Immature natural killer cell (primary cell): ENCODE measurements around the gene TXNRD1. TPM values are rescaled to one million over a fixed set of nuclear protein-coding genes. Genes with fewer than 3 reads are reported as not detected.
A peak's percentile ranks its signal among the peaks of the same experiment; 100 is the strongest.

Experiments
- DNase-seq, 3 donors: peaks; one replicate each; pipeline ENCODE4 v3.0.0; 2022; ENCODE audit warnings: mixed read lengths in 1 of 3
- H3K27ac Mint-ChIP-seq, 6 donors: one replicate each; pipeline ENCODE4 v1.8.0; 2020; ENCODE audit warnings: mixed read lengths in 6 of 6, mild to moderate bottlenecking in 5 of 6, inconsistent platforms in 4 of 6, moderate library complexity in 3 of 6
- H3K27me3 Mint-ChIP-seq, 3 donors: one replicate each; pipeline ENCODE4 v1.8.0; 2020 to 2021; ENCODE audit warnings: low read depth in 3 of 3, mild to moderate bottlenecking in 3 of 3, mixed read lengths in 3 of 3, moderate library complexity in 3 of 3, inconsistent platforms in 1 of 3
- H3K36me3 Mint-ChIP-seq, 3 donors: one replicate each; pipeline ENCODE4 v1.8.0; 2020; ENCODE audit warnings: mixed read lengths in 3 of 3, inconsistent platforms in 2 of 3, mild to moderate bottlenecking in 2 of 3
- H3K4me1 Mint-ChIP-seq, 2 donors: one replicate each; pipeline ENCODE4 v1.8.0; 2020; ENCODE audit warnings: inconsistent platforms in 2 of 2, mild to moderate bottlenecking in 2 of 2, mixed read lengths in 2 of 2, moderate library complexity in 1 of 2
- H3K4me3 Mint-ChIP-seq, 5 donors: one replicate each; pipeline ENCODE4 v1.8.0; 2020; ENCODE audit warnings: mild to moderate bottlenecking in 5 of 5, mixed read lengths in 5 of 5, inconsistent platforms in 3 of 5, moderate library complexity in 3 of 5
- H3K9me3 Mint-ChIP-seq, 6 donors: one replicate each; pipeline ENCODE4 v1.8.0; 2020; ENCODE audit warnings: mild to moderate bottlenecking in 6 of 6, mixed read lengths in 6 of 6, inconsistent platforms in 4 of 6, moderate library complexity in 3 of 6
- polyA plus RNA-seq, 3 donors: library from polyadenylated mRNA; unstranded; fragments of 300-500 nt; fragmentation: Illumina TruSeq; gene quantifications; one replicate each; pipeline ENCODE4 v1.2.3, GENCODE V29; 2021

The TXNRD1 gene
- polyA plus RNA-seq, 3 donors from 2014 or later = 30.4 to 53.7 (median 51.0) TPM

DNA sequence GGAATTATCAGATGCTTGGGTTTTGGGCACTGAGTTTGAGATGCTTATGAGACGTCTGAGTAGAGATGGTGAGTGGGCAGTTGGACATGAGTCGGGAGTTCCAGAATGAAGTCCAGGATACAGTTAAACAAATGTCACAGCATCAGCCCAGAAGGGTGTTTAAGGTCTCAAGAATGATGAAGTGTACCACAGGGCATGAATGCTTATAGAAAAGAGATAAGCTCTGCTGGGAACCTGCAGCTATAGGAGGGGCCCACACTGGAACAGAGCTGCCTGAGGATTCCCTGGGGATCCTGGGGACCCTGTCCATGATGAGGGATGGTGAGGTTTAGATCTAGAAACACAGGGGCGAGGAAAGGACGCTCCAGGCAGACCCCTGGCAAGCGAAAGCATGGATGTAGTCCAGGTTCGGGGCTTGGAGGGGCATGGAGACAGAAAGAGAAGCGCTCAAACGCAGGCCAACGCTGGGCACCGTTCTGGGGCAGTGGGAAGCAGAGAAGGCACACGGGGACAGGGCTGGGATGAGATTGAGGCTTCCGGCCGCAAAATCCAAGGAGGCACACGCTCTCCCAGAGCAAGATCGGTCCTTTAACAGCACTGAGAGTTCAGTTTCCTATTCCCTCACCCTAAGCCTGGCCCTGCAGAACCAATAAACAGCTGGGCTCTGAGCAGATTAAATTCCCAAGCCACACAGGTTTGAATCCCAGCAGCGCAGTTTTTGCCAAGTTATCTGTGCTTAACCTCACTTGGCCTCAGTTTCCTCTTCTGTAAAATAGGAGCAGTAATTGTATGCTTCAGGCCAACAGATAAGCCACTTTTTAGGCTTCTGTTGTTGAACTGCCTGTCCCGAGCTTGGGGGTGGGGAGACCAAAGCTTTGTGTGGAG, 140.9 kb downstream of the TXNRD1 start:
- peak overlapping the region in 1 of 6 donors; percentile 49 for H3K27ac Mint-ChIP-seq
- H3K27me3 Mint-ChIP-seq = peaks cover 0 to 7% (median 2%) of the 10 kb centered on the region in 3 donors
- peaks cover 0 to 11% (median 10%) of the 10 kb centered on the region in 3 donors for H3K36me3 Mint-ChIP-seq
- no peaks in the 10 kb centered on the region for H3K9me3 Mint-ChIP-seq
- H3K4me1 Mint-ChIP-seq = peaks cover 0 to 3% of the 10 kb centered on the region in 2 donors
- DNase-seq = no peak
- H3K4me3 Mint-ChIP-seq = no peak overlapping the region

- H3K4me3 Mint-ChIP-seq = no peak overlapping the region
- no peak for DNase-seq
- H3K9me3 Mint-ChIP-seq = no peaks in the 10 kb centered on the region
- peaks cover 0 to 11% (median 10%) of the 10 kb centered on the region in 3 donors for H3K36me3 Mint-ChIP-seq
- peaks cover 0 to 11% (median 2%) of the 10 kb centered on the region in 3 donors for H3K27me3 Mint-ChIP-seq
- H3K4me1 Mint-ChIP-seq = peaks cover 0 to 3% of the 10 kb centered on the region in 2 donors
- no peak overlapping the region for H3K27ac Mint-ChIP-seq
These were observed 141.9 kb downstream of the TXNRD1 start for GRCh38 chr12:104357421-104357952.

DNA sequence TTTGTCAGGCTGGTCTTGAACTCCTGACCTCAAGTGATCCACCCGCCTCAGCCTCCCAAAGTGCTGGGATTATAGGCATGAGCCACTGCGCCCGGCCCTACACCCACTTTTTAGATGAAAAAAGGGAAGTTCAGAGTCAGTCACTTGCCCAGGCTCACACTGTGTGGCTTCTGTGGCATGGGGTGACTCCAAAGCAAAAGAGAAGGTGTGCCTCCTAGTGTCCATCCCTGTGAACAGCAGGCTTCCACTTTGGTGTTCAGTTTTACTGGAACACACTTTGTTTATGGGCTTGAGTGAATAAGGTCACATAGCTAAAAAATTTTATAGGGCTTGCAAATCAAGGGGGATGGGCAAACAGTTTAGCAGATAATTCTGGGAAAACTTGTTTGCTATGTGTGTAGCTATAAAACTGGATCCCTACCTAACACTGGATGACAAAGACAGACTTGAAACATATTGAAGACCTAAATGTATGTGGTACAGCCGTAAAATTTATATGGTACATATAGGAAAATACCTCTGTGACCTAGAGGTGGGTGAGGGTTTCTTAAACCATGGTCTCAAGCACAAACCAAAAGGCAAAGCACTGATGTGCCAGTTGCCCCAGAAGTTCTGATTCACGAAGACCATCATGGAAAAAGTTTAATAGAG, 142.9 kb downstream of the TXNRD1 start:
- H3K27ac Mint-ChIP-seq = no peak overlapping the region
- DNase-seq = peak; percentile 57 to 66 (median 61)
- H3K36me3 Mint-ChIP-seq = peaks cover 3 to 10% (median 6%) of the 10 kb centered on the region in 3 donors
- H3K27me3 Mint-ChIP-seq = peaks cover 0 to 12% (median 2%) of the 10 kb centered on the region in 3 donors
- no peak overlapping the region for H3K4me3 Mint-ChIP-seq
- H3K4me1 Mint-ChIP-seq = peaks cover 0 to 3% of the 10 kb centered on the region in 2 donors
- no peaks in the 10 kb centered on the region for H3K9me3 Mint-ChIP-seq

- Mint-ChIP-seq H3K4me3 (no peak overlapping the region), H3K27me3 (peaks cover 0 to 12% (median 2%) of the 10 kb centered on the region in 3 donors), H3K4me1 (peaks cover 0 to 3% of the 10 kb centered on the region in 2 donors), H3K27ac (no peak overlapping the region), H3K36me3 (peaks cover 5 to 8% (median 6%) of the 10 kb centered on the region in 3 donors), H3K9me3 (no peaks in the 10 kb centered on the region)
- DNase-seq = no peak
These were observed 143.6 kb downstream of the TXNRD1 start for GRCh38 chr12:104359216-104359615.

DNA sequence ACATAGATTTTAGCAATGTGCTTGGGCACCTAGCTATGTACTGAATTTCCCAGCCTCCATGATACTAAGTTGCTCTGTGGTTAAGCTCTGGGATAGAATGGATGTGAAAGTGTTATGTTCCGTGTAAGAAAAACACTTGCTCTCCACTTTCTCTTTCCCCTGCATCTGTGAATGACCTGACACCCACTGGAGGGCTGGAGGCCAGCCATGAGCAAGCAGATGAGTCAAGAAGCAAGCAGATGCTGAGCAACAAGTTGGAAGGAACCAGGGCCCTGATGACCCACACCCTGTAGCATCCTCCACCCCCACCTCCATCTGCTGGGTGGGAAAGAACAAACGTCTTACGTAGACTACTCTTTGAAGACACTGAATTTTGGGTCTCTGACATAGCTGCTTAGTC, 144.6 kb downstream of the TXNRD1 start:
- H3K4me1 Mint-ChIP-seq = peaks cover 0 to 3% of the 10 kb centered on the region in 2 donors
- H3K27ac Mint-ChIP-seq = no peak overlapping the region
- H3K27me3 Mint-ChIP-seq = peaks cover 0 to 9% (median 2%) of the 10 kb centered on the region in 3 donors
- no peaks in the 10 kb centered on the region for H3K9me3 Mint-ChIP-seq
- no peak overlapping the region for H3K4me3 Mint-ChIP-seq
- DNase-seq = no peak
- peaks cover 0 to 5% (median 3%) of the 10 kb centered on the region in 3 donors for H3K36me3 Mint-ChIP-seq

DNA sequence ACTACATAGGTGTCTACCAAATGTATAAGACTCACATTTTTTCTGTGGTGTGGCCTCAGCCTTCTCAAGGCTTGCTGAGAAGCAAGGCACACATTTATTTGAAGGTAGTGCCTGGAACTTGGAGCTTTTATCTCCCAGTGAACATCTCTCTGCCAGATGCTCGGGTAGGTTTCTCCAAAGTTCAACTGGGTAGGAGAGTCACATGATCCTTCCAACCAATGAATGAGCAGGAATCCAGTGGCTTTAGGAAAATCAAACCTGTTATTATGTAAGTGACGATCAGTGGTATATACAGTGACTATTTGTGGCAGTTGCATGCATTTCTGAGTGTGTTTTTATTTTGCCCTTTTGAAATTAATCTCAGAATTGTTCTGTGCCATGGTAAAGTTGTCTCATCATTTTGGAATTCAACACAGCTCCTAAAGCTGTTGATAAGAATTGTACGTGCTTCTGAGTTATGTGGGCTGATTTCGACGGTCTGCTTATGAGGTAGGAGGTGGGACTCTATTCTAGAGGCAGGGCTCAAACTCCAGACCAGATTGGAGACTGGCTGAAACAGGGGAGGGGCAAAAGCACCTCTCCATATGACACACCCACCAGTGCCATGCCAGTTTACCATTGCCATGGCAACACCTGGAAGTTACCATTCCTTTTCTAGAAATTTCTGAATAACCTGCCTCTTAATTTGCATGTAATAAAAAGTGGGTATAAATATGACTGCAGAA, 145.6 kb downstream of the TXNRD1 start:
- Mint-ChIP-seq H3K4me3 (no peak overlapping the region), H3K4me1 (peaks cover 0 to 3% of the 10 kb centered on the region in 2 donors), H3K27me3 (peaks cover 0 to 9% (median 0%) of the 10 kb centered on the region in 3 donors), H3K36me3 (peaks cover 0 to 5% (median 3%) of the 10 kb centered on the region in 3 donors), H3K9me3 (no peaks in the 10 kb centered on the region), H3K27ac (no peak overlapping the region)
- no peak for DNase-seq

GRCh38 chr12:104365921-104366410, 150.4 kb downstream of the TXNRD1 start:
- no peak overlapping the region for H3K4me3 Mint-ChIP-seq
- no peak overlapping the region for H3K27ac Mint-ChIP-seq

GRCh38 chr12:104369708-104370107, 154.1 kb downstream of the TXNRD1 start:
- no peak for DNase-seq
- peaks cover 0 to 4% (median 3%) of the 10 kb centered on the region in 3 donors for H3K27me3 Mint-ChIP-seq
- H3K4me1 Mint-ChIP-seq = peaks cover 18 to 19% of the 10 kb centered on the region in 2 donors
- H3K9me3 Mint-ChIP-seq = peaks cover 0 to 5% (median 0%) of the 10 kb centered on the region in 6 donors
- peaks cover 0 to 4% (median 0%) of the 10 kb centered on the region in 3 donors for H3K36me3 Mint-ChIP-seq
- no peak overlapping the region for H3K27ac Mint-ChIP-seq
- no peak overlapping the region for H3K4me3 Mint-ChIP-seq

More at GRCh38 chr12:104365921-104366410, 150.4 kb downstream of the TXNRD1 start:
- Mint-ChIP-seq H3K9me3 (peaks cover 0 to 5% (median 0%) of the 10 kb centered on the region in 6 donors), H3K36me3 (peaks cover 0 to 9% (median 3%) of the 10 kb centered on the region in 3 donors), H3K4me1 (peaks cover 1 to 2% of the 10 kb centered on the region in 2 donors), H3K27me3 (peaks cover 0 to 7% (median 3%) of the 10 kb centered on the region in 3 donors)
- DNase-seq = no peak

DNA sequence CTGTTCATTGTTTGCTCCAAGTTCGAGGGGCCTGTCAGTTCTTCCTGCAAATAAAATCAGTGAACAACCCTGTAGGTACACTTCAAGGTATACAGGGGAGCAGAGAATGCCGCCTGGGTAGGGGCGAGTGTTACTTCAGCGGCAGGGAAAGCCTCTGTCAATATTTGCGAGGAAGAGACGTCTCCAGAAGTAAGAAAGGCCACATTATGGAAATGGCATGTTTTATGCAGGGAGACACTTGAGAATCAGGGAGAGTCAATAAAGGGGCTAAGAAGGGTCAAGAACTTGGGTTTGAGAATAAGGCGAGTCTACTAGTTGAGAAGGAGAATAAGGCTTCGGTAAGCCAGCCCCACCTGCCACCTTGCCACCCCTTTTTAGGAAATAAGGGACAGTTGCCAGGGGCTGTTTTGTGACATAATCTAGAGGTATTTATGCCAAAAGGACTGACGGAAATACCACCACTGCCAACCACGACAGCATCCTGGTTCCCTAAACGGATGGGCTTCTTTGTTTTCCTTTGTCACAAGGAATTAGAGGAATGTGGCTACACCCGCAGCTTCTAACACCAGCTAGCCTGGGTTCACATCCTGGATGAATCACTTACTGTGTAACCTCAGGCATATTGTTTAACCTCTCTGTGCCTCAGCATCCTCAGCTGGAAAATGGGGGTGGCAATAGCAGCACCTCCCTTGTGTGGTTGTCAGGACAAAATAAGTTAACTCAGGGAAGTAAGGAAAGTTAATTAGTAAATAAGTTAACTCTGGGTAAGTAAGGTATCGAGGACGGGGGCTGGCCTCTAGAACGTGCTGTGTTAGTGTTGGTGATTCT, 155.7 kb downstream of the TXNRD1 start:
- H3K27ac Mint-ChIP-seq = peak overlapping the region in 3 of 6 donors; percentile 3 to 49 (median 11)
- no peak for DNase-seq
- H3K36me3 Mint-ChIP-seq = peaks cover 0 to 4% (median 0%) of the 10 kb centered on the region in 3 donors
- H3K9me3 Mint-ChIP-seq = peaks cover 0 to 5% (median 0%) of the 10 kb centered on the region in 6 donors
- peaks cover 0 to 4% (median 3%) of the 10 kb centered on the region in 3 donors for H3K27me3 Mint-ChIP-seq
- H3K4me3 Mint-ChIP-seq = no peak overlapping the region
- H3K4me1 Mint-ChIP-seq = peaks cover 18 to 19% of the 10 kb centered on the region in 2 donors

DNA sequence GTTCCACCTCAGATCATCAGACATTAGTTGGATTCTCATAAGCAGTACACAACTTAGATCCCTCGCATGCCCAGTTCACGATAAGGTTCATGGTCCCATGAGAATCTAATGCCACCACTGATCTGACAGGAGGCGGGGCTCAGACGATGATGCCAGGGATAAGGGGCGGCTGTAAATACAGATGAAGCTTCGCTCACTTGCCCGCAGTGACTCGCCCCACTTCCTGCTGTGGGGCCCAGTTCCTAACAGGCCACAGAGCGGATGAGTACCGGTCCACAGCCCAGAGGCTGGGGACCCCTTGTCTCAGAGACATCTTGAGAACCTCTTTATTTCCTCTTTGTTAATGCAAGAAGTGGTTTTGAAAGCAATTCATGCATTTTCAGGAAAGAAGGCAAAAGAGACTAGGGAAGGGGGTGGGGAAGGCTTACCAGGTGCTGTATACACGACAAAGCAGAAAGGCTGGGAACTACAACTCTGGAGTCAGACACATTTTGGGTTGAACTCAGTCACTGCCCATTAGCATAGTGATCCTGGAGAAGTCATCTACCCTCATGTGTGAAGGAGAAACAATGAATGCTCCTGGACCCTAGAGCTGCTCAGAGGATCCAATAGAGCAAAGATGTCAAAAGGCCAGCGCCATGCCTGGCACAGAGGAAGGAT, 156.6 kb downstream of the TXNRD1 start:
- peak; percentile 25 to 47 (median 40) for DNase-seq
- Mint-ChIP-seq H3K27ac (peak overlapping the region in 4 of 6 donors; percentile 1 to 76 (median 42)), H3K9me3 (peaks cover 0 to 5% (median 0%) of the 10 kb centered on the region in 6 donors)

DNA sequence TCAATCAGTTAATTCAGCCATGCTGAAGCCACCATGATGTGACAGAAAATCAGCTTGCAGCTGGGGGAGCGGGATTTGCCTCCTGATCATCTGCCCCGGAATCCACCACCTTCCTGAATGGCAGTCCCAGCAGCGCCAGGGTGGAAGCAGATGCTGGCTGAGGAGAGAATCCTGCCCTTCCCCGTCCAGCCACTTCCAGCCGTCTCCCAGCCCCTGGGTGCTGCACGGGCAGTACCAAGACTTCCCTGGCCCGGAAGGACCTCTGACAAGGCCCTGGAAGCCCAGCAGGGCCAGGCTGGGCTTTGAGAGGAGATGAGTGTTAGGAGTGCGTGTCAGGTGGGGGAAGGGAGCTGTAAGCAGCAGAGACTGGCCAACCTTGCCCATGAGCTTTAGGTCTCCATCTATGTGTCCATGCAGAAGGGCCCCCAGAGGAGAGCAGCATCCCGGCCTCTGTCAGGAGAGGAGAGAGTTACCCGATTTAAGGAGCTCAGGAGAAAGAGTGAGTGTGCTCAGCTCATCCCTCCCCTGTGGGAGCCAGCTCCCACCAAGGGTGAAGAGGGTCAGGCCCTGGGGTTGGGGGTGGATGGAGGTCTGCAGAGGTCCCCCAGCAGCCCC, 157.2 kb downstream of the TXNRD1 start:
- peak overlapping the region in 1 of 6 donors; percentile 34 for H3K27ac Mint-ChIP-seq
- H3K4me1 Mint-ChIP-seq = peaks cover 18 to 19% of the 10 kb centered on the region in 2 donors
- H3K36me3 Mint-ChIP-seq = peaks cover 0 to 4% (median 0%) of the 10 kb centered on the region in 3 donors
- peaks cover 0 to 5% (median 0%) of the 10 kb centered on the region in 6 donors for H3K9me3 Mint-ChIP-seq
- DNase-seq = no peak
- peaks cover 0 to 4% (median 2%) of the 10 kb centered on the region in 3 donors for H3K27me3 Mint-ChIP-seq
- no peak overlapping the region for H3K4me3 Mint-ChIP-seq

More for the DNA sequence above, 156.6 kb downstream of the TXNRD1 start:
- Mint-ChIP-seq H3K4me1 (peaks cover 18 to 19% of the 10 kb centered on the region in 2 donors), H3K4me3 (peak overlapping the region in 3 of 5 donors; percentile 6 to 38 (median 12)), H3K36me3 (peaks cover 0 to 4% (median 0%) of the 10 kb centered on the region in 3 donors), H3K27me3 (peaks cover 0 to 4% (median 2%) of the 10 kb centered on the region in 3 donors)
